ENCODE data around the gene NF2. TPM values are rescaled to one million over a fixed set of nuclear protein-coding genes. Genes with fewer than 3 reads are reported as not detected.

The NF2 gene
- total and polyA plus RNA-seq, 2 experiments from 2014 or later = 14.4 to 54.5 TPM

DNA sequence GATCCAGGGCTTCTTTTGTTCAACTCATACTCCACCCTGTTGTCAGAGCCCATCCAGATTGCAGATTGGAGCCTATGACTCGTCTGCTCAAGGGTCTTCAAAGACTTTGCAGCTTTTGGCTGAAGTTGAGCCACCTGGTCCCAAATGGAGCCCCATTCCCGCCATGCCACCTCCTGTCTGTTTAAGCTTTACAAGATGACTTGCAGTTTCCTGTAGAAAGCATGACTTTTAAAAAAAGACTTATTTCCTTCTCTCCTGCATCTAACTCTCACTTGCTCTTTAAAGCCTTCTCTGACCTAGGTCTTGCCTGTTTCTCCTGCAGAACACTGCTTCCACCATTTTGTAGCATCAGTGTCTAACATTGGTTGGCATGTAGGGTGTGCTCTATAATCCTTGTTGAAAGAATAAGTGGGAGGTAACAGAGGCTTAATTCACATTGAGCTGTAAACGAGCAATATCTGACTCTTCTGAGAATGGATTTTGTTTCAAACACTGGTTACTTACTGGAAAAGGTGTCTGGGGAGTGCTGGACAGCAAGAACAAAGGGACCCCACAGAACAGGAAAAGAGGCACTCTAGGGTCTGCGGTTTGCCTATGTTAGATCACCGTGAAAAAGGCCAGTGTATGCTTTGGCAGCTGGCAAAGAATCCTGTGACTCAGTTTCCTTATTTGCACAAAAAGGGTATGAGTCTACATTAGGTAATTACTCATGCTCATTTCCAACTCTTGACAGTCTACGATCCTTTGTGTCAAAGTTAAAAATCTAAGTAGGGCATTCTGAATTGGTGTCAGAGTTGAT lies 30.3 kb downstream of the NF2 start (continued):
- TF ChIP-seq, protein P1, sequence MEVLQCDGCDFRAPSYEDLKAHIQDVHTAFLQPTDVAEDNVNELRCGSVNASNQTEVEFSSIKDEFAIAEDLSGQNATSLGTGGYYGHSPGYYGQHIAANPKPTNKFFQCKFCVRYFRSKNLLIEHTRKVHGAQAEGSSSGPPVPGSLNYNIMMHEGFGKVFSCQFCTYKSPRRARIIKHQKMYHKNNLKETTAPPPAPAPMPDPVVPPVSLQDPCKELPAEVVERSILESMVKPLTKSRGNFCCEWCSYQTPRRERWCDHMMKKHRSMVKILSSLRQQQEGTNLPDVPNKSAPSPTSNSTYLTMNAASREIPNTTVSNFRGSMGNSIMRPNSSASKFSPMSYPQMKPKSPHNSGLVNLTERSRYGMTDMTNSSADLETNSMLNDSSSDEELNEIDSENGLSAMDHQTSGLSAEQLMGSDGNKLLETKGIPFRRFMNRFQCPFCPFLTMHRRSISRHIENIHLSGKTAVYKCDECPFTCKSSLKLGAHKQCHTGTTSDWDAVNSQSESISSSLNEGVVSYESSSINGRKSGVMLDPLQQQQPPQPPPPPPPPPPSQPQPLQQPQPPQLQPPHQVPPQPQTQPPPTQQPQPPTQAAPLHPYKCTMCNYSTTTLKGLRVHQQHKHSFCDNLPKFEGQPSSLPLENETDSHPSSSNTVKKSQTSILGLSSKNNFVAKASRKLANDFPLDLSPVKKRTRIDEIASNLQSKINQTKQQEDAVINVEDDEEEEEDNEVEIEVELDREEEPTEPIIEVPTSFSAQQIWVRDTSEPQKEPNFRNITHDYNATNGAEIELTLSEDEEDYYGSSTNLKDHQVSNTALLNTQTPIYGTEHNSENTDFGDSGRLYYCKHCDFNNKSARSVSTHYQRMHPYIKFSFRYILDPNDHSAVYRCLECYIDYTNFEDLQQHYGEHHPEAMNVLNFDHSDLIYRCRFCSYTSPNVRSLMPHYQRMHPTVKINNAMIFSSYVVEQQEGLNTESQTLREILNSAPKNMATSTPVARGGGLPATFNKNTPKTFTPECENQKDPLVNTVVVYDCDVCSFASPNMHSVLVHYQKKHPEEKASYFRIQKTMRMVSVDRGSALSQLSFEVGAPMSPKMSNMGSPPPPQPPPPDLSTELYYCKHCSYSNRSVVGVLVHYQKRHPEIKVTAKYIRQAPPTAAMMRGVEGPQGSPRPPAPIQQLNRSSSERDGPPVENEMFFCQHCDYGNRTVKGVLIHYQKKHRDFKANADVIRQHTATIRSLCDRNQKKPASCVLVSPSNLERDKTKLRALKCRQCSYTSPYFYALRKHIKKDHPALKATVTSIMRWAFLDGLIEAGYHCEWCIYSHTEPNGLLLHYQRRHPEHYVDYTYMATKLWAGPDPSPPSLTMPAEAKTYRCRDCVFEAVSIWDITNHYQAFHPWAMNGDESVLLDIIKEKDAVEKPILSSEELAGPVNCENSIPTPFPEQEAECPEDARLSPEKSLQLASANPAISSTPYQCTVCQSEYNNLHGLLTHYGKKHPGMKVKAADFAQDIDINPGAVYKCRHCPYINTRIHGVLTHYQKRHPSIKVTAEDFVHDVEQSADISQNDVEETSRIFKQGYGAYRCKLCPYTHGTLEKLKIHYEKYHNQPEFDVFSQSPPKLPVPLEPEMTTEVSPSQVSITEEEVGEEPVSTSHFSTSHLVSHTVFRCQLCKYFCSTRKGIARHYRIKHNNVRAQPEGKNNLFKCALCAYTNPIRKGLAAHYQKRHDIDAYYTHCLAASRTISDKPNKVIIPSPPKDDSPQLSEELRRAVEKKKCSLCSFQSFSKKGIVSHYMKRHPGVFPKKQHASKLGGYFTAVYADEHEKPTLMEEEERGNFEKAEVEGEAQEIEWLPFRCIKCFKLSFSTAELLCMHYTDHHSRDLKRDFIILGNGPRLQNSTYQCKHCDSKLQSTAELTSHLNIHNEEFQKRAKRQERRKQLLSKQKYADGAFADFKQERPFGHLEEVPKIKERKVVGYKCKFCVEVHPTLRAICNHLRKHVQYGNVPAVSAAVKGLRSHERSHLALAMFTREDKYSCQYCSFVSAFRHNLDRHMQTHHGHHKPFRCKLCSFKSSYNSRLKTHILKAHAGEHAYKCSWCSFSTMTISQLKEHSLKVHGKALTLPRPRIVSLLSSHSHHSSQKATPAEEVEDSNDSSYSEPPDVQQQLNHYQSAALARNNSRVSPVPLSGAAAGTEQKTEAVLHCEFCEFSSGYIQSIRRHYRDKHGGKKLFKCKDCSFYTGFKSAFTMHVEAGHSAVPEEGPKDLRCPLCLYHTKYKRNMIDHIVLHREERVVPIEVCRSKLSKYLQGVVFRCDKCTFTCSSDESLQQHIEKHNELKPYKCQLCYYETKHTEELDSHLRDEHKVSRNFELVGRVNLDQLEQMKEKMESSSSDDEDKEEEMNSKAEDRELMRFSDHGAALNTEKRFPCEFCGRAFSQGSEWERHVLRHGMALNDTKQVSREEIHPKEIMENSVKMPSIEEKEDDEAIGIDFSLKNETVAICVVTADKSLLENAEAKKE (CRISPR knock-in tag; IDR thresholded peaks at IDR 0.05) = no peak
- TF ChIP-seq ZNF331 (CRISPR knock-in tag; IDR thresholded peaks at IDR 0.05; ENCODE audit: low read depth) (no peak), JUNB (IDR thresholded peaks at IDR 0.05; ENCODE audit: unreplicated experiment) (no peak), CREB1 (CRISPR knock-in tag; IDR thresholded peaks at IDR 0.05; ENCODE audit: low read depth) (no peak)
- TF ChIP-seq, protein P2, sequence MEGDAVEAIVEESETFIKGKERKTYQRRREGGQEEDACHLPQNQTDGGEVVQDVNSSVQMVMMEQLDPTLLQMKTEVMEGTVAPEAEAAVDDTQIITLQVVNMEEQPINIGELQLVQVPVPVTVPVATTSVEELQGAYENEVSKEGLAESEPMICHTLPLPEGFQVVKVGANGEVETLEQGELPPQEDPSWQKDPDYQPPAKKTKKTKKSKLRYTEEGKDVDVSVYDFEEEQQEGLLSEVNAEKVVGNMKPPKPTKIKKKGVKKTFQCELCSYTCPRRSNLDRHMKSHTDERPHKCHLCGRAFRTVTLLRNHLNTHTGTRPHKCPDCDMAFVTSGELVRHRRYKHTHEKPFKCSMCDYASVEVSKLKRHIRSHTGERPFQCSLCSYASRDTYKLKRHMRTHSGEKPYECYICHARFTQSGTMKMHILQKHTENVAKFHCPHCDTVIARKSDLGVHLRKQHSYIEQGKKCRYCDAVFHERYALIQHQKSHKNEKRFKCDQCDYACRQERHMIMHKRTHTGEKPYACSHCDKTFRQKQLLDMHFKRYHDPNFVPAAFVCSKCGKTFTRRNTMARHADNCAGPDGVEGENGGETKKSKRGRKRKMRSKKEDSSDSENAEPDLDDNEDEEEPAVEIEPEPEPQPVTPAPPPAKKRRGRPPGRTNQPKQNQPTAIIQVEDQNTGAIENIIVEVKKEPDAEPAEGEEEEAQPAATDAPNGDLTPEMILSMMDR (conservative IDR thresholded peaks at IDR 0.05; ENCODE audit: low read depth in 2 of 2) = no peak

GRCh38 chr22:29634847-29635246 lies 31.4 kb downstream of the NF2 start:
- H3K27ac ChIP-seq (ENCODE audit: low read depth) = peak overlapping the region; percentile 55; the same call in 1 of the 2 replicates
- DNase-seq (ENCODE audit: low spot score) (no peak), ATAC-seq (no peak)
- TF ChIP-seq ZNF114 (CRISPR knock-in tag; IDR thresholded peaks at IDR 0.05) = no peak
- no peaks in the 10 kb centered on the region for H3K36me3 ChIP-seq (ENCODE audit: insufficient read depth)
- Mint-ChIP-seq H3K36me3 (ENCODE audit: low read depth) (peaks cover 13% of the 10 kb centered on the region; the same call in 1 of the 3 replicates), H3K4me1 (peaks cover 7% of the 10 kb centered on the region; the same call in 1 of the 3 replicates), H3K4me3 (no peak overlapping the region), H3K9me3 (no peaks in the 10 kb centered on the region), H3K27me3 (ENCODE audit: insufficient read depth, low read depth, poor library complexity) (peaks cover 6% of the 10 kb centered on the region), H3K27ac (no peak overlapping the region)
- H2AFZ ChIP-seq = no peak overlapping the region
- no peaks in the 10 kb centered on the region for H3K9me2 ChIP-seq (ENCODE audit: insufficient read depth)
- H3F3A ChIP-seq (replicated peaks; ENCODE audit: low read depth) = peaks cover 8% of the 10 kb centered on the region
- no peaks in the 10 kb centered on the region for H3K27me3 ChIP-seq (ENCODE audit: insufficient read depth)
- H3K4me3 ChIP-seq = no peak overlapping the region
- peaks cover 52% of the 10 kb centered on the region for H3K79me2 ChIP-seq (replicated peaks; ENCODE audit: insufficient read depth)
- H3K4me2 ChIP-seq = no peak overlapping the region
- no peaks in the 10 kb centered on the region; the same call in 1 of the 2 replicates for H3K4me1 ChIP-seq (ENCODE audit: insufficient read depth)
- peaks cover 15% of the 10 kb centered on the region; the same call in 1 of the 2 replicates for H4K20me1 ChIP-seq (replicated peaks; ENCODE audit: insufficient read depth)
